GM23338 (cell line): ENCODE data around the gene MYO9B. TPM values are rescaled to one million over a fixed set of nuclear protein-coding genes. Genes with fewer than 3 reads are reported as not detected.

Experiments
- ATAC-seq: fragments of 200-7000 bp; cut with Tn5 transposase; 3 replicates; pipeline ENCODE4 v1.9.1; 2020
- DNase-seq: peaks from one replicate; pipeline ENCODE4 v3.0.0-alpha.2; 2015; ENCODE audit warnings: low spot score
- H2AFZ ChIP-seq: fragments of 200-600 bp; sonication (generic); 2 replicates; pipeline ENCODE4 v1.8.0; 2016; ENCODE audit warnings: antibody characterized with exemption, mild to moderate bottlenecking, moderate library complexity
- H3F3A ChIP-seq: fragments of 200-600 bp; sonication (generic); replicated peaks from 2 replicates; pipeline ENCODE4 v1.8.0; 2017; ENCODE audit warnings: antibody characterized with exemption, mixed run types, low read depth
- H3K27ac ChIP-seq: fragments of 200-600 bp; sonication (generic); 2 replicates; pipeline ENCODE4 v1.6.1; 2016; ENCODE audit warnings: low read depth
- H3K27me3 ChIP-seq: fragments of 200-600 bp; sonication (generic); 2 replicates; pipeline ENCODE4 v1.8.0; 2016; ENCODE audit warnings: mild to moderate bottlenecking, mixed run types, moderate library complexity; ENCODE audit not compliant: insufficient read depth
- H3K36me3 ChIP-seq: fragments of 200-600 bp; sonication (generic); 2 replicates; pipeline ENCODE4 v1.8.0; 2016; ENCODE audit warnings: mild to moderate bottlenecking; ENCODE audit not compliant: insufficient read depth
- H3K4me1 ChIP-seq: fragments of 200-600 bp; sonication (generic); 2 replicates; pipeline ENCODE4 v1.8.0; 2016; ENCODE audit warnings: mild to moderate bottlenecking, moderate library complexity; ENCODE audit not compliant: insufficient read depth
- H3K4me2 ChIP-seq: fragments of 200-600 bp; sonication (generic); 2 replicates; pipeline ENCODE4 v1.7.1; 2017; ENCODE audit warnings: mixed run types
- H3K4me3 ChIP-seq: fragments of 200-600 bp; sonication (generic); 2 replicates; pipeline ENCODE4 v1.6.1; 2016; ENCODE audit warnings: mixed run types
- H3K79me2 ChIP-seq: fragments of 200-600 bp; sonication (generic); replicated peaks from 2 replicates; pipeline ENCODE4 v1.8.0; 2017; ENCODE audit warnings: mild to moderate bottlenecking; ENCODE audit not compliant: insufficient read depth
- H3K9me2 ChIP-seq: fragments of 200-600 bp; sonication (generic); 2 replicates; pipeline ENCODE4 v1.8.0; 2017; ENCODE audit not compliant: insufficient read depth
- H4K20me1 ChIP-seq: fragments of 200-600 bp; sonication (generic); replicated peaks from 2 replicates; pipeline ENCODE4 v1.8.0; 2017; ENCODE audit warnings: mild to moderate bottlenecking; ENCODE audit not compliant: insufficient read depth
- H3K27ac Mint-ChIP-seq: 2 replicates; pipeline ENCODE4 v1.8.0; 2020; ENCODE audit warnings: inconsistent platforms, mild to moderate bottlenecking, moderate library complexity, mixed read lengths
- H3K27me3 Mint-ChIP-seq: 3 replicates; pipeline ENCODE4 v1.8.0; 2022; ENCODE audit warnings: low read depth, mild to moderate bottlenecking, moderate library complexity, mixed read lengths, inconsistent platforms; ENCODE audit not compliant: insufficient read depth, poor library complexity
- H3K36me3 Mint-ChIP-seq: 3 replicates; pipeline ENCODE4 v1.8.0; 2021; ENCODE audit warnings: low read depth, mild to moderate bottlenecking, inconsistent platforms, moderate library complexity, mixed read lengths
- H3K4me1 Mint-ChIP-seq: 3 replicates; pipeline ENCODE4 v1.8.0; 2020; ENCODE audit warnings: mild to moderate bottlenecking, inconsistent platforms, mixed read lengths
- H3K4me3 Mint-ChIP-seq: 3 replicates; pipeline ENCODE4 v1.8.0; 2021; ENCODE audit warnings: moderate library complexity, mild to moderate bottlenecking, inconsistent platforms, mixed read lengths
- H3K9me3 Mint-ChIP-seq: 3 replicates; pipeline ENCODE4 v1.8.0; 2020; ENCODE audit warnings: moderate library complexity, mild to moderate bottlenecking, inconsistent platforms, mixed read lengths
- CREB1 ChIP-seq: fragments of 250-450 bp; sonication (Bioruptor Pico); IDR thresholded peaks from 2 replicates; pipeline ENCODE4 v1.5.0; 2020; ENCODE audit warnings: low read depth, mild to moderate bottlenecking, moderate library complexity
- EZH2 ChIP-seq: fragments of 200-600 bp; sonication (generic); IDR thresholded peaks from one replicate; pipeline ENCODE4 v1.8.0; 2017; ENCODE audit warnings: antibody characterized with exemption, mild to moderate bottlenecking, low read depth; ENCODE audit not compliant: unreplicated experiment
- EZH2phosphoT487 ChIP-seq: fragments of 200-600 bp; sonication (generic); IDR thresholded peaks from one replicate; pipeline ENCODE4 v1.8.1; 2018; ENCODE audit warnings: antibody characterized with exemption; ENCODE audit not compliant: unreplicated experiment
- JUNB ChIP-seq: IDR thresholded peaks from one replicate; pipeline ENCODE4 v1.6.1; 2016; ENCODE audit warnings: antibody characterized with exemption; ENCODE audit not compliant: unreplicated experiment
- NANOG ChIP-seq: IDR thresholded peaks from 2 replicates; pipeline ENCODE4 v1.6.1; 2016; ENCODE audit warnings: antibody characterized with exemption, borderline replicate concordance
- POLR2AphosphoS5 ChIP-seq: IDR thresholded peaks from 2 replicates; pipeline ENCODE4 v1.6.1; 2016; ENCODE audit warnings: antibody characterized with exemption, low read depth
- REST ChIP-seq: IDR thresholded peaks from one replicate; pipeline ENCODE4 v1.6.1; 2018; ENCODE audit warnings: antibody characterized with exemption; ENCODE audit not compliant: unreplicated experiment
- STAT1 ChIP-seq: IDR thresholded peaks from one replicate; pipeline ENCODE4 v1.6.1; 2016; ENCODE audit warnings: antibody characterized with exemption; ENCODE audit not compliant: unreplicated experiment
- ZNF114 ChIP-seq: fragments of 250-450 bp; sonication (Bioruptor Pico); IDR thresholded peaks from 2 replicates; pipeline ENCODE4 v1.5.0; 2020; ENCODE audit warnings: mild to moderate bottlenecking, moderate library complexity
- ZNF331 ChIP-seq: fragments of 250-450 bp; sonication (Bioruptor Pico); IDR thresholded peaks from 2 replicates; pipeline ENCODE4 v1.5.0; 2020; ENCODE audit warnings: low read depth, mild to moderate bottlenecking, moderate library complexity
- polyA plus RNA-seq: library from polyadenylated mRNA; unstranded; fragments of >200 nt; fragmentation: Nextera tagmentation; extraction: Ambion mirVana; gene quantifications from 2 replicates; pipeline ENCODE4 v1.2.1, GENCODE V29; 2016
- total RNA-seq: library from RNA; depleted of rRNA; stranded (reverse); fragments of >200 nt; shearing (Covaris generic); gene quantifications from 2 replicates; pipeline ENCODE4 v1.2.3, GENCODE V29; 2014
- TF ChIP-seq, protein P1 (sequence below): IDR thresholded peaks from 2 replicates; pipeline ENCODE4 v1.6.1; 2016; ENCODE audit warnings: antibody characterized with exemption
- TF ChIP-seq, protein P2 (sequence below): fragments of 250-450 bp; sonication (Bioruptor Pico); IDR thresholded peaks from 2 replicates; pipeline ENCODE4 v1.5.0; 2020; ENCODE audit warnings: mild to moderate bottlenecking, moderate library complexity
- TF ChIP-seq, protein P3 (sequence below), 2 experiments: fragments of 200-600 bp in 1 of 2; sonication (generic) in 1 of 2; conservative IDR thresholded peaks; 2 replicates each; pipeline versions ENCODE4 v1.5.1 to v1.6.1; 2016 to 2017; ENCODE audit warnings: antibody characterized with exemption in 2 of 2, low read depth in 2 of 2, mild to moderate bottlenecking in 2 of 2, moderate library complexity in 1 of 2

Gene MYO9B
- total and polyA plus RNA-seq, 2 experiments from 2014 or later: 28.7 to 61.3 TPM

GRCh38 chr19:17035842-17036424 lies 39.6 kb upstream of the MYO9B start:
- peaks cover 2% of the 10 kb centered on the region; the same call in 1 of the 3 replicates for H3K9me3 Mint-ChIP-seq
- Histone ChIP-seq H2AFZ (no peak overlapping the region), H3K9me2 (no peaks in the 10 kb centered on the region), H3F3A (no peaks in the 10 kb centered on the region), H3K4me1 (no peaks in the 10 kb centered on the region), H3K4me3 (no peak overlapping the region), H3K36me3 (no peaks in the 10 kb centered on the region), H3K27ac (no peak overlapping the region), H3K27me3 (no peaks in the 10 kb centered on the region), H3K79me2 (no peaks in the 10 kb centered on the region), H3K4me2 (no peak overlapping the region), H4K20me1 (no peaks in the 10 kb centered on the region)
- no peak for TF ChIP-seq JUNB
- no peak for TF ChIP-seq STAT1
- TF ChIP-seq, protein P1, sequence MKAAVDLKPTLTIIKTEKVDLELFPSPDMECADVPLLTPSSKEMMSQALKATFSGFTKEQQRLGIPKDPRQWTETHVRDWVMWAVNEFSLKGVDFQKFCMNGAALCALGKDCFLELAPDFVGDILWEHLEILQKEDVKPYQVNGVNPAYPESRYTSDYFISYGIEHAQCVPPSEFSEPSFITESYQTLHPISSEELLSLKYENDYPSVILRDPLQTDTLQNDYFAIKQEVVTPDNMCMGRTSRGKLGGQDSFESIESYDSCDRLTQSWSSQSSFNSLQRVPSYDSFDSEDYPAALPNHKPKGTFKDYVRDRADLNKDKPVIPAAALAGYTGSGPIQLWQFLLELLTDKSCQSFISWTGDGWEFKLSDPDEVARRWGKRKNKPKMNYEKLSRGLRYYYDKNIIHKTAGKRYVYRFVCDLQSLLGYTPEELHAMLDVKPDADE: no peak
- TF ChIP-seq EZH2phosphoT487: no peak
- no peak for TF ChIP-seq NANOG
- TF ChIP-seq REST: no peak
- no peak for TF ChIP-seq CREB1 (CRISPR knock-in tag)
- TF ChIP-seq, protein P2, sequence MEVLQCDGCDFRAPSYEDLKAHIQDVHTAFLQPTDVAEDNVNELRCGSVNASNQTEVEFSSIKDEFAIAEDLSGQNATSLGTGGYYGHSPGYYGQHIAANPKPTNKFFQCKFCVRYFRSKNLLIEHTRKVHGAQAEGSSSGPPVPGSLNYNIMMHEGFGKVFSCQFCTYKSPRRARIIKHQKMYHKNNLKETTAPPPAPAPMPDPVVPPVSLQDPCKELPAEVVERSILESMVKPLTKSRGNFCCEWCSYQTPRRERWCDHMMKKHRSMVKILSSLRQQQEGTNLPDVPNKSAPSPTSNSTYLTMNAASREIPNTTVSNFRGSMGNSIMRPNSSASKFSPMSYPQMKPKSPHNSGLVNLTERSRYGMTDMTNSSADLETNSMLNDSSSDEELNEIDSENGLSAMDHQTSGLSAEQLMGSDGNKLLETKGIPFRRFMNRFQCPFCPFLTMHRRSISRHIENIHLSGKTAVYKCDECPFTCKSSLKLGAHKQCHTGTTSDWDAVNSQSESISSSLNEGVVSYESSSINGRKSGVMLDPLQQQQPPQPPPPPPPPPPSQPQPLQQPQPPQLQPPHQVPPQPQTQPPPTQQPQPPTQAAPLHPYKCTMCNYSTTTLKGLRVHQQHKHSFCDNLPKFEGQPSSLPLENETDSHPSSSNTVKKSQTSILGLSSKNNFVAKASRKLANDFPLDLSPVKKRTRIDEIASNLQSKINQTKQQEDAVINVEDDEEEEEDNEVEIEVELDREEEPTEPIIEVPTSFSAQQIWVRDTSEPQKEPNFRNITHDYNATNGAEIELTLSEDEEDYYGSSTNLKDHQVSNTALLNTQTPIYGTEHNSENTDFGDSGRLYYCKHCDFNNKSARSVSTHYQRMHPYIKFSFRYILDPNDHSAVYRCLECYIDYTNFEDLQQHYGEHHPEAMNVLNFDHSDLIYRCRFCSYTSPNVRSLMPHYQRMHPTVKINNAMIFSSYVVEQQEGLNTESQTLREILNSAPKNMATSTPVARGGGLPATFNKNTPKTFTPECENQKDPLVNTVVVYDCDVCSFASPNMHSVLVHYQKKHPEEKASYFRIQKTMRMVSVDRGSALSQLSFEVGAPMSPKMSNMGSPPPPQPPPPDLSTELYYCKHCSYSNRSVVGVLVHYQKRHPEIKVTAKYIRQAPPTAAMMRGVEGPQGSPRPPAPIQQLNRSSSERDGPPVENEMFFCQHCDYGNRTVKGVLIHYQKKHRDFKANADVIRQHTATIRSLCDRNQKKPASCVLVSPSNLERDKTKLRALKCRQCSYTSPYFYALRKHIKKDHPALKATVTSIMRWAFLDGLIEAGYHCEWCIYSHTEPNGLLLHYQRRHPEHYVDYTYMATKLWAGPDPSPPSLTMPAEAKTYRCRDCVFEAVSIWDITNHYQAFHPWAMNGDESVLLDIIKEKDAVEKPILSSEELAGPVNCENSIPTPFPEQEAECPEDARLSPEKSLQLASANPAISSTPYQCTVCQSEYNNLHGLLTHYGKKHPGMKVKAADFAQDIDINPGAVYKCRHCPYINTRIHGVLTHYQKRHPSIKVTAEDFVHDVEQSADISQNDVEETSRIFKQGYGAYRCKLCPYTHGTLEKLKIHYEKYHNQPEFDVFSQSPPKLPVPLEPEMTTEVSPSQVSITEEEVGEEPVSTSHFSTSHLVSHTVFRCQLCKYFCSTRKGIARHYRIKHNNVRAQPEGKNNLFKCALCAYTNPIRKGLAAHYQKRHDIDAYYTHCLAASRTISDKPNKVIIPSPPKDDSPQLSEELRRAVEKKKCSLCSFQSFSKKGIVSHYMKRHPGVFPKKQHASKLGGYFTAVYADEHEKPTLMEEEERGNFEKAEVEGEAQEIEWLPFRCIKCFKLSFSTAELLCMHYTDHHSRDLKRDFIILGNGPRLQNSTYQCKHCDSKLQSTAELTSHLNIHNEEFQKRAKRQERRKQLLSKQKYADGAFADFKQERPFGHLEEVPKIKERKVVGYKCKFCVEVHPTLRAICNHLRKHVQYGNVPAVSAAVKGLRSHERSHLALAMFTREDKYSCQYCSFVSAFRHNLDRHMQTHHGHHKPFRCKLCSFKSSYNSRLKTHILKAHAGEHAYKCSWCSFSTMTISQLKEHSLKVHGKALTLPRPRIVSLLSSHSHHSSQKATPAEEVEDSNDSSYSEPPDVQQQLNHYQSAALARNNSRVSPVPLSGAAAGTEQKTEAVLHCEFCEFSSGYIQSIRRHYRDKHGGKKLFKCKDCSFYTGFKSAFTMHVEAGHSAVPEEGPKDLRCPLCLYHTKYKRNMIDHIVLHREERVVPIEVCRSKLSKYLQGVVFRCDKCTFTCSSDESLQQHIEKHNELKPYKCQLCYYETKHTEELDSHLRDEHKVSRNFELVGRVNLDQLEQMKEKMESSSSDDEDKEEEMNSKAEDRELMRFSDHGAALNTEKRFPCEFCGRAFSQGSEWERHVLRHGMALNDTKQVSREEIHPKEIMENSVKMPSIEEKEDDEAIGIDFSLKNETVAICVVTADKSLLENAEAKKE: no peak
- TF ChIP-seq POLR2AphosphoS5: no peak
- TF ChIP-seq, protein P3, sequence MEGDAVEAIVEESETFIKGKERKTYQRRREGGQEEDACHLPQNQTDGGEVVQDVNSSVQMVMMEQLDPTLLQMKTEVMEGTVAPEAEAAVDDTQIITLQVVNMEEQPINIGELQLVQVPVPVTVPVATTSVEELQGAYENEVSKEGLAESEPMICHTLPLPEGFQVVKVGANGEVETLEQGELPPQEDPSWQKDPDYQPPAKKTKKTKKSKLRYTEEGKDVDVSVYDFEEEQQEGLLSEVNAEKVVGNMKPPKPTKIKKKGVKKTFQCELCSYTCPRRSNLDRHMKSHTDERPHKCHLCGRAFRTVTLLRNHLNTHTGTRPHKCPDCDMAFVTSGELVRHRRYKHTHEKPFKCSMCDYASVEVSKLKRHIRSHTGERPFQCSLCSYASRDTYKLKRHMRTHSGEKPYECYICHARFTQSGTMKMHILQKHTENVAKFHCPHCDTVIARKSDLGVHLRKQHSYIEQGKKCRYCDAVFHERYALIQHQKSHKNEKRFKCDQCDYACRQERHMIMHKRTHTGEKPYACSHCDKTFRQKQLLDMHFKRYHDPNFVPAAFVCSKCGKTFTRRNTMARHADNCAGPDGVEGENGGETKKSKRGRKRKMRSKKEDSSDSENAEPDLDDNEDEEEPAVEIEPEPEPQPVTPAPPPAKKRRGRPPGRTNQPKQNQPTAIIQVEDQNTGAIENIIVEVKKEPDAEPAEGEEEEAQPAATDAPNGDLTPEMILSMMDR (conservative IDR thresholded peaks at IDR 0.05; ENCODE audit: low read depth in 2 of 2): no peak
- TF ChIP-seq ZNF114 (CRISPR knock-in tag): no peak
- TF ChIP-seq ZNF331 (CRISPR knock-in tag): no peak
- no peak for TF ChIP-seq EZH2
- H3K4me1 Mint-ChIP-seq: no peaks in the 10 kb centered on the region; the same call in 2 of the 3 replicates
- H3K27ac Mint-ChIP-seq: no peak overlapping the region
- H3K4me3 Mint-ChIP-seq: no peak overlapping the region
- H3K27me3 Mint-ChIP-seq: peaks cover 9% of the 10 kb centered on the region
- no peaks in the 10 kb centered on the region for H3K36me3 Mint-ChIP-seq
- ATAC-seq: no peak
- DNase-seq: no peak
